HepG2 (cell line): ENCODE data around the gene ZMYND8. TPM values are rescaled to one million over a fixed set of nuclear protein-coding genes. Genes with fewer than 3 reads are reported as not detected.

Experiments used
- ATAC-seq: fragments of 200-7000 bp; cut with Tn5 transposase; 3 replicates; pipeline ENCODE4 v1.9.1; 2020; ENCODE audit warnings: mild to moderate bottlenecking, moderate library complexity
- BruUV-seq: library from RNA; stranded (reverse); fragments of 400-500 nt; replicated peaks from 2 replicates; lab custom pipeline; 2021; lab: Mats Ljungman, UMichigan
- CTCF ChIA-PET: fragments of 300-600 bp; formaldehyde crosslinking; extraction: SDS; loops from one replicate; lab custom pipeline; 2021; ENCODE audit warnings: low total read pairs, inconsistent platforms, low intra/inter-chr PET ratio; lab: Yijun Ruan, JAX
- POLR2A ChIA-PET: fragments of 350-600 bp; sonication (Branson Sonifier 250); formaldehyde crosslinking; loops from one replicate; lab custom pipeline; 2020; ENCODE audit warnings: antibody characterized with exemption, inconsistent platforms; lab: Yijun Ruan, JAX
- DNase-seq: peaks from one replicate; pipeline ENCODE4 v3.0.0-alpha.2; 2015; ENCODE audit warnings: low spot score
- FAIRE-seq: peaks from 3 replicates; lab custom pipeline; 2011; peaks lifted over from hg19 to GRCh38; lab: Jason Lieb, UNC
- H2AFZ ChIP-seq: one replicate; pipeline ENCODE4 v1.6.1; 2011; ENCODE audit warnings: low read length, inconsistent platforms
- H3K27ac ChIP-seq: fragments of 300-600 bp; 3 replicates; pipeline ENCODE4 v1.8.0; 2011; ENCODE audit warnings: mixed run types, mild to moderate bottlenecking, mixed read lengths, low read length, inconsistent platforms; ENCODE audit not compliant: insufficient read depth; ENCODE audit errors: extremely low read length
- H3K27me3 ChIP-seq, 2 experiments: fragments of 200-600 bp in 1 of 2; 2 replicates in 1 of 2; 3 replicates in 1 of 2; pipeline versions ENCODE4 v1.6.0 to v1.8.0; 2011; ENCODE audit warnings: low read length in 2 of 2, mild to moderate bottlenecking in 2 of 2, moderate library complexity in 2 of 2, inconsistent platforms in 1 of 2; ENCODE audit not compliant: insufficient read depth in 2 of 2, control insufficient read depth in 1 of 2
- H3K36me3 ChIP-seq, 2 experiments: fragments of 200-600 bp in 1 of 2; replicated peaks in 1 of 2; 2 replicates in 1 of 2; 3 replicates in 1 of 2; pipeline versions ENCODE4 v1.5.1 to v1.8.0; 2011; ENCODE audit warnings: low read length in 2 of 2, inconsistent platforms in 1 of 2; ENCODE audit not compliant: insufficient read depth in 2 of 2, control insufficient read depth in 1 of 2
- H3K4me1 ChIP-seq: 2 replicates; pipeline ENCODE4 v1.5.1; 2012; ENCODE audit warnings: low read length, inconsistent platforms; ENCODE audit not compliant: insufficient read depth
- H3K4me2 ChIP-seq: 2 replicates; pipeline ENCODE4 v1.6.0; 2011; ENCODE audit warnings: low read depth, low read length, inconsistent platforms
- H3K4me3 ChIP-seq, 3 experiments: fragments of 200-600 bp in 1 of 3; sonication (generic), shearing (Covaris generic) in 1 of 3; replicated peaks in 1 of 3; 2 replicates each; pipeline ENCODE4 v1.5.1; 2011 to 2016; ENCODE audit warnings: low read length in 3 of 3, inconsistent platforms in 2 of 3, low read depth in 2 of 3, mild to moderate bottlenecking in 2 of 3, control low read depth in 1 of 3, mixed read lengths in 1 of 3; ENCODE audit not compliant: insufficient read depth in 1 of 3
- H3K79me2 ChIP-seq: one replicate; pipeline ENCODE4 v1.6.1; 2011; ENCODE audit warnings: low read length, inconsistent platforms; ENCODE audit not compliant: insufficient read depth
- H3K9ac ChIP-seq: 2 replicates; pipeline ENCODE4 v1.6.0; 2011; ENCODE audit warnings: mild to moderate bottlenecking, low read depth, low read length, inconsistent platforms; ENCODE audit not compliant: insufficient read depth
- H3K9me3 ChIP-seq: 2 replicates; pipeline ENCODE4 v1.5.1; 2012; ENCODE audit warnings: mild to moderate bottlenecking, low read length
- H4K20me1 ChIP-seq: 2 replicates; pipeline ENCODE4 v1.6.0; 2011; ENCODE audit warnings: inconsistent platforms, mild to moderate bottlenecking, low read length, moderate library complexity; ENCODE audit not compliant: insufficient read depth
- AHR ChIP-seq: IDR thresholded peaks from 2 replicates; pipeline ENCODE4 v1.6.1; 2018; ENCODE audit warnings: missing genetic modification reagents, missing compliant biosample characterization
- HHEX ChIP-seq: IDR thresholded peaks from 2 replicates; pipeline ENCODE4 v1.6.1; 2016; ENCODE audit warnings: control low read depth
- HMGA1 ChIP-seq: sonication (generic); formaldehyde crosslinking; conservative IDR thresholded peaks from 2 replicates; pipeline ENCODE4 v1.4.0; 2020; ENCODE audit warnings: missing genetic modification reagents
- KLF12 ChIP-seq: sonication (generic); formaldehyde crosslinking; IDR thresholded peaks from 2 replicates; pipeline ENCODE4 v1.4.0; 2020; ENCODE audit warnings: missing genetic modification reagents, borderline replicate concordance
- MAX ChIP-seq: IDR thresholded peaks from 2 replicates; pipeline ENCODE4 v1.6.1; 2012; ENCODE audit warnings: inconsistent platforms
- SYNCRIP ChIP-seq: fragments of 200-400 bp; formaldehyde crosslinking; IDR thresholded peaks from 2 replicates; pipeline ENCODE4 v1.6.1; 2018; ENCODE audit warnings: mild to moderate bottlenecking, low read depth, low read length; ENCODE audit not compliant: insufficient read depth
- ZNF318 ChIP-seq: sonication (generic); formaldehyde crosslinking; IDR thresholded peaks from 2 replicates; pipeline ENCODE4 v1.4.0; 2020; ENCODE audit warnings: mild to moderate bottlenecking, missing genetic modification reagents
- ZNF775 ChIP-seq: sonication (generic); formaldehyde crosslinking; IDR thresholded peaks from 2 replicates; pipeline ENCODE4 v1.4.0; 2020; ENCODE audit warnings: missing genetic modification reagents, mild to moderate bottlenecking, moderate library complexity, borderline replicate concordance
- WGBS: methylation state at CpG from one replicate; pipeline ENCODE4 v1.1.6; 2017; ENCODE audit warnings: low lambda C conversion rate; 5-methylcytosine and 5-hydroxymethylcytosine counted together
- in situ Hi-C: cut with HindIII; loops from 2 replicates; pipeline ENCODE4 v1.10.0; 2017; ENCODE audit warnings: low pct_unique_long_range_greater_than_20kb; ENCODE audit not compliant: extremely low pct_ligation_motif_present
- intact Hi-C: fragments of 100-400 bp; cut with micrococcal nuclease; formaldehyde crosslinking; loops from one replicate; pipeline ENCODE4 v1.10.0; 2022; ENCODE audit not compliant: unreplicated experiment
- polyA plus RNA-seq, 8 experiments: library from polyadenylated mRNA; depleted of rRNA in 3 of 8; stranded (reverse) in 7 of 8; unstranded in 1 of 8; fragments of >200 nt; fragmentation: Illumina TruSeq in 4 of 8; extraction: Trizol in 4 of 8; gene quantifications; 2 replicates each; pipeline versions ENCODE4 v1.2.1 to v1.2.3, GENCODE V29; 2011 to 2016; ENCODE audit warnings: low read depth in 4 of 8, missing spikeins in 1 of 8, mixed read lengths in 1 of 8; ENCODE audit not compliant: insufficient read depth in 1 of 8
- total RNA-seq, 5 experiments: library from RNA; depleted of rRNA; stranded (reverse); fragments of >200 nt; fragmentation: Illumina TruSeq; extraction: Trizol; gene quantifications; 2 replicates each; pipeline ENCODE4 v1.2.3, GENCODE V29; 2016; ENCODE audit warnings: low read depth in 1 of 5

The ZMYND8 gene
- total and polyA plus RNA-seq, 2 of the 13 experiments (the other 11 are each of a cell fraction or from before 2014, with no cell fraction given) = 53.9 to 84.7 TPM

- CTCF ChIA-PET = interaction anchor here (0.6 to 1.1 kb wide), 2 partner anchors 9 to 80 kb away, joined by 3 to 5 read pairs; no protein-coding TSS in a partner anchor
- FAIRE-seq (no peak), ATAC-seq (no peak), DNase-seq (no peak)
- Histone ChIP-seq H2AFZ (no peak overlapping the region), H3K4me1 (peaks cover 28% of the 10 kb centered on the region), H4K20me1 (peaks cover 62% of the 10 kb centered on the region), H3K4me2 (no peak overlapping the region), H3K27me3 (no peaks in the 10 kb centered on the region), H3K27ac (no peak overlapping the region), H3K9ac (no peak overlapping the region), H3K9me3 (no peaks in the 10 kb centered on the region), H3K79me2 (peaks cover 83% of the 10 kb centered on the region), H3K4me3 (no peak overlapping the region)
- BruUV-seq = no TSS peak
- POLR2A ChIA-PET = interaction anchor here (5.6 kb wide), 1 partner anchor 54 kb away, joined by 47 read pairs; the partner anchor contains the start of gene ZMYND8
- in situ Hi-C loops (no loop called here), intact Hi-C loops (loop anchor here (2.0 kb wide), 1 partner anchor 17 kb away; no protein-coding TSS in a partner anchor)
- TF ChIP-seq MAX (no peak), KLF12 (CRISPR knock-in tag) (0 out of 2 replicates have a peak, but pooled peaks have one; percentile 7), HMGA1 (CRISPR knock-in tag) (no peak)
- TF ChIP-seq, all 625 proteins: peak for 1
- WGBS = 91% methylated on average over 2 of the region's 2 CpGs
- H3K36me3 ChIP-seq = peaks cover 57 to 93% of the 10 kb centered on the region in 2 experiments
Measured at GRCh38 chr20:47303736-47304135, 52.8 kb downstream of the ZMYND8 start.

- no peak for FAIRE-seq
- no peak overlapping the region for H3K9ac ChIP-seq
- H4K20me1 ChIP-seq = peaks cover 42% of the 10 kb centered on the region
- BruUV-seq = no TSS peak
- in situ Hi-C loops = no loop called here
- POLR2A ChIA-PET = interaction anchor here (1.6 to 2.3 kb wide), 2 partner anchors 56 to 58 kb away, joined by 6 read pairs; partner anchors contain the start of gene ZMYND8
- H2AFZ ChIP-seq = no peak overlapping the region
- no peak overlapping the region for H3K4me3 ChIP-seq
- peaks cover 9% of the 10 kb centered on the region for H3K4me1 ChIP-seq
- ATAC-seq = no peak
- H3K27ac ChIP-seq = no peak overlapping the region
- peaks cover 72 to 97% of the 10 kb centered on the region in 2 experiments for H3K36me3 ChIP-seq
- WGBS = 96% methylated on average over 4 of the region's 4 CpGs
- no peak for DNase-seq
- peaks cover 59% of the 10 kb centered on the region for H3K79me2 ChIP-seq
- no peaks in the 10 kb centered on the region for H3K9me3 ChIP-seq
- intact Hi-C loops = no loop called here
- no peak overlapping the region for H3K4me2 ChIP-seq
- no peaks in the 10 kb centered on the region for H3K27me3 ChIP-seq
- CTCF ChIA-PET = no interaction called here
- no peak for TF ChIP-seq SYNCRIP
- TF ChIP-seq ZNF318 (CRISPR knock-in tag) = no peak
- TF ChIP-seq KLF12 (CRISPR knock-in tag) = no peak
- no peak for TF ChIP-seq HHEX (CRISPR knock-in tag)
- no peak for TF ChIP-seq AHR
- TF ChIP-seq ZNF775 (CRISPR knock-in tag) = no peak
Measured at GRCh38 chr20:47300071-47300470, 56.4 kb downstream of the ZMYND8 start.
